ENCODE data around the gene PLEKHH1.

GRCh38 chr14:67520482-67520881, 12.6 kb upstream of the PLEKHH1 start:
- TF ChIP-seq, protein P1, sequence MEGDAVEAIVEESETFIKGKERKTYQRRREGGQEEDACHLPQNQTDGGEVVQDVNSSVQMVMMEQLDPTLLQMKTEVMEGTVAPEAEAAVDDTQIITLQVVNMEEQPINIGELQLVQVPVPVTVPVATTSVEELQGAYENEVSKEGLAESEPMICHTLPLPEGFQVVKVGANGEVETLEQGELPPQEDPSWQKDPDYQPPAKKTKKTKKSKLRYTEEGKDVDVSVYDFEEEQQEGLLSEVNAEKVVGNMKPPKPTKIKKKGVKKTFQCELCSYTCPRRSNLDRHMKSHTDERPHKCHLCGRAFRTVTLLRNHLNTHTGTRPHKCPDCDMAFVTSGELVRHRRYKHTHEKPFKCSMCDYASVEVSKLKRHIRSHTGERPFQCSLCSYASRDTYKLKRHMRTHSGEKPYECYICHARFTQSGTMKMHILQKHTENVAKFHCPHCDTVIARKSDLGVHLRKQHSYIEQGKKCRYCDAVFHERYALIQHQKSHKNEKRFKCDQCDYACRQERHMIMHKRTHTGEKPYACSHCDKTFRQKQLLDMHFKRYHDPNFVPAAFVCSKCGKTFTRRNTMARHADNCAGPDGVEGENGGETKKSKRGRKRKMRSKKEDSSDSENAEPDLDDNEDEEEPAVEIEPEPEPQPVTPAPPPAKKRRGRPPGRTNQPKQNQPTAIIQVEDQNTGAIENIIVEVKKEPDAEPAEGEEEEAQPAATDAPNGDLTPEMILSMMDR (IDR thresholded peaks at IDR 0.05), result no peak
- TF ChIP-seq POLR2A (IDR thresholded peaks at IDR 0.05), result no peak

Measured in tibial nerve (tissue), 3 donors.